Fibroblast of pulmonary artery (primary cell): ENCODE measurements around the gene TIMP3.

Experiments
- DNase-seq: peaks from one replicate; pipeline ENCODE4 v3.0.0-alpha.2; 2010; ENCODE audit warnings: low read depth
- H3K4me3 ChIP-seq: replicated peaks from 2 replicates; pipeline ENCODE4 v1.5.1; 2011; ENCODE audit warnings: low read depth, mild to moderate bottlenecking, control low read depth, low read length, moderate library complexity
- CTCF ChIP-seq: IDR thresholded peaks from 2 replicates; pipeline ENCODE4 v1.5.1; 2011; ENCODE audit warnings: mild to moderate bottlenecking, control low read depth, low read length, inconsistent platforms; ENCODE audit errors: missing control alignments

TIMP3 gene

GRCh38 chr22:32806296-32806695 lies 4.8 kb downstream of the TIMP3 start:
- no peak for DNase-seq
- no peak for TF ChIP-seq CTCF
- H3K4me3 ChIP-seq = no peak overlapping the region

GRCh38 chr22:32808038-32808445 lies 6.5 kb downstream of the TIMP3 start:
- no peak for DNase-seq
- H3K4me3 ChIP-seq = no peak overlapping the region
- TF ChIP-seq CTCF = no peak

GRCh38 chr22:32809786-32810554 lies 8.5 kb downstream of the TIMP3 start:
- no peak for TF ChIP-seq CTCF
- no peak overlapping the region for H3K4me3 ChIP-seq
- DNase-seq = no peak

- DNase-seq = no peak
- TF ChIP-seq CTCF = no peak
These were observed 9.1 kb downstream of the TIMP3 start for GRCh38 chr22:32810555-32811133.

DNA sequence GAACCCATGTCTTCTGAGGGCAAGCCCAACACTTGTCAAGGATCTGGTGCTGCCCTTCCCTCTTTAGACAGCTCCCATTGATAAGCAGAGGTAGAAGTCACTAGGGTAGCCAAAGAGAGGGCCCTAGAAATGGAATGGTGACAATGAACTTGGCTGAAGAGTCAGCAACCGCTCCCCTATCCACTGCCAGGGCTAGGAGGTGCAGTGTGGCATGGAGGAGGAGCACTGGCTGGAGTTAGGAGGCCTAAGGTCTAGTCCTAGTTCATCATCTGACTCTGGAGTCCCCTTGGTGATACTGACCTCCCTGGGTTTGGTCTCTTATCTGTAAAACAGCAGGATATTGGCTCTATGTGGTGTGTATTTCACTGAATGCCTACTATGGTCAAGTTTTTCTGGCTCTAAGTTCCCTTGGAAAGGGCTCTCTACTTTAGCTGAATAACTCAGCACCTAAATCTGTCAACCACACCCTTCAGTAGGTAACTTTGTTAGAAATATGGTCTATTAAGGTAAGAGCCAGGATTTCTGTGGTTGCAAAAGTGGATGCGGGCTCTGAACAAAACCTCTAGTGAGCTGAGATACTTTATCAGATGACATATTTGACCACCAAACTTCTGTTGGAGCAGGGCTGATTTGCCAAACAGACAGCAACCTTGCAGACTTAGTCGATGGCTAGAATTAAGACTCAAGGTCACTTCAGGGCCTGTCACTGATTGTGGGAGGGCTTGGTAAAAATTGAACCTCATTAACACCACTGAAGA lies 10.5 kb downstream of the TIMP3 start:
- no peak for TF ChIP-seq CTCF
- no peak for DNase-seq
- H3K4me3 ChIP-seq = no peak overlapping the region

More at GRCh38 chr22:32810555-32811133, 9.1 kb downstream of the TIMP3 start:
- H3K4me3 ChIP-seq = no peak overlapping the region

GRCh38 chr22:32814285-32814860 lies 12.9 kb downstream of the TIMP3 start:
- DNase-seq = no peak
- no peak overlapping the region for H3K4me3 ChIP-seq
- no peak for TF ChIP-seq CTCF
